ENCODE measurements around the gene PRKAG2.

The PRKAG2 gene

GRCh38 chr7:151728746-151729145 is 148.2 kb downstream of the PRKAG2 start:
- Histone ChIP-seq H3K9me3 (no peaks in the 10 kb centered on the region), H3K4me3 (ENCODE audit: low read depth, low read length) (no peak overlapping the region), H3K36me3 (no peaks in the 10 kb centered on the region), H3K27me3 (no peaks in the 10 kb centered on the region), H3K4me1 (peaks cover 39% of the 10 kb centered on the region)
- no peak for TF ChIP-seq CTCF (IDR thresholded peaks at IDR 0.05; ENCODE audit: low read depth, low read length)
- no peak for DNase-seq

GRCh38 chr7:151728286-151728660 is 148.6 kb downstream of the PRKAG2 start:
- H3K4me1 ChIP-seq, result peaks cover 39% of the 10 kb centered on the region
- H3K27me3 ChIP-seq, result no peaks in the 10 kb centered on the region
- H3K36me3 ChIP-seq, result no peaks in the 10 kb centered on the region
- DNase-seq, result no peak
- TF ChIP-seq CTCF (IDR thresholded peaks at IDR 0.05; ENCODE audit: low read depth, low read length), result no peak
- H3K9me3 ChIP-seq, result no peaks in the 10 kb centered on the region
- H3K4me3 ChIP-seq (ENCODE audit: low read depth, low read length), result no peak overlapping the region

- Histone ChIP-seq H3K4me1 (peaks cover 39% of the 10 kb centered on the region), H3K4me3 (ENCODE audit: low read depth, low read length) (peak overlapping the region; percentile 15), H3K9me3 (no peaks in the 10 kb centered on the region), H3K27me3 (no peaks in the 10 kb centered on the region), H3K36me3 (no peaks in the 10 kb centered on the region)
- peak; percentile 88 for DNase-seq
- 0 out of 2 replicates have a peak, but pooled peaks have one; percentile 14 for TF ChIP-seq CTCF (IDR thresholded peaks at IDR 0.05; ENCODE audit: low read depth, low read length)
Measured at GRCh38 chr7:151727579-151728285, 149.2 kb downstream of the PRKAG2 start.

- Histone ChIP-seq H3K9me3 (no peaks in the 10 kb centered on the region), H3K4me3 (ENCODE audit: low read depth, low read length) (no peak overlapping the region), H3K36me3 (no peaks in the 10 kb centered on the region), H3K27me3 (no peaks in the 10 kb centered on the region), H3K4me1 (peaks cover 39% of the 10 kb centered on the region)
- TF ChIP-seq CTCF (IDR thresholded peaks at IDR 0.05; ENCODE audit: low read depth, low read length), result no peak
- no peak for DNase-seq
Measured at GRCh38 chr7:151726652-151727578, 150.0 kb downstream of the PRKAG2 start.

GRCh38 chr7:151725844-151726651 is 150.9 kb downstream of the PRKAG2 start:
- DNase-seq, result no peak
- no peak for TF ChIP-seq CTCF (IDR thresholded peaks at IDR 0.05; ENCODE audit: low read depth, low read length)
- peaks cover 35% of the 10 kb centered on the region for H3K4me1 ChIP-seq
- no peaks in the 10 kb centered on the region for H3K36me3 ChIP-seq
- H3K4me3 ChIP-seq (ENCODE audit: low read depth, low read length), result no peak overlapping the region
- H3K9me3 ChIP-seq, result no peaks in the 10 kb centered on the region
- no peaks in the 10 kb centered on the region for H3K27me3 ChIP-seq

Data from BE2C (cell line).